HCT116 (cell line): ENCODE measurements around the gene RILPL1. TPM values are rescaled to one million over a fixed set of nuclear protein-coding genes. Genes with fewer than 3 reads are reported as not detected.

Experiments
- ATAC-seq: fragments of 200-7000 bp; cut with Tn5 transposase; 2 replicates; pipeline ENCODE4 v1.9.1; 2020; ENCODE audit warnings: mild to moderate bottlenecking, moderate library complexity
- BruUV-seq: library from RNA; stranded (reverse); fragments of 400-500 nt; replicated peaks from 2 replicates; lab custom pipeline; 2021; lab: Mats Ljungman, UMichigan
- CTCF ChIA-PET: fragments of 300-600 bp; sonication (Branson Sonifier 250); formaldehyde crosslinking; loops from one replicate; lab custom pipeline; 2021; ENCODE audit warnings: antibody characterized with exemption; lab: Charles Lee
- POLR2A ChIA-PET: fragments of 300-600, 350-600 bp; sonication (Branson Sonifier 250); formaldehyde crosslinking; loops from one replicate; lab custom pipeline; 2021; ENCODE audit warnings: antibody characterized with exemption; lab: Charles Lee
- RAD21 ChIA-PET, 2 experiments: fragments of 300-600 bp; sonication (Branson Sonifier 250); formaldehyde crosslinking; loops; one replicate each; lab custom pipeline; 2023; ENCODE audit warnings: low total read pairs in 2 of 2; ENCODE audit not compliant: uncharacterized antibody in 2 of 2, unreplicated experiment in 2 of 2, low non-redundant PET in 1 of 2; lab: Charles Lee
- DNase-seq: peaks from one replicate; pipeline ENCODE4 v3.0.0-alpha.2; 2010; ENCODE audit warnings: low read depth, low spot score
- H2AFZ ChIP-seq: fragments of 200-600 bp; shearing (Covaris generic), sonication (generic); 2 replicates; pipeline ENCODE4 v1.6.1; 2017; ENCODE audit warnings: low read depth, mixed run types, mixed read lengths, antibody characterized with exemption, low read length; ENCODE audit not compliant: poor library complexity, severe bottlenecking
- H3K27ac ChIP-seq: 2 replicates; pipeline ENCODE4 v1.5.1; 2012; ENCODE audit warnings: low read depth, low read length
- H3K27me3 ChIP-seq: fragments of 200-600 bp; sonication (generic); 2 replicates; pipeline ENCODE4 v1.6.1; 2016; ENCODE audit warnings: mixed run types, low read length, mixed read lengths; ENCODE audit not compliant: insufficient read depth
- H3K36me3 ChIP-seq, 2 experiments: fragments of 200-500 bp in 1 of 2; fragments of 200-600 bp in 1 of 2; sonication (Bioruptor generic) in 1 of 2; sonication (generic) in 1 of 2; 2 replicates each; pipeline versions ENCODE4 v1.5.1 to v1.6.1; 2014 to 2016; ENCODE audit warnings: low read length in 2 of 2, inconsistent platforms in 1 of 2, mixed read lengths in 1 of 2, mixed run types in 1 of 2; ENCODE audit not compliant: insufficient read depth in 2 of 2, control insufficient read depth in 1 of 2
- H3K4me1 ChIP-seq, 2 experiments: fragments of 200-600 bp in 1 of 2; sonication (generic) in 1 of 2; 2 replicates each; pipeline versions ENCODE4 v1.5.1 to v1.6.1; 2012 to 2017; ENCODE audit warnings: low read length in 2 of 2, inconsistent platforms in 1 of 2, mild to moderate bottlenecking in 1 of 2, mixed read lengths in 1 of 2, mixed run types in 1 of 2, moderate library complexity in 1 of 2; ENCODE audit not compliant: insufficient read depth in 2 of 2, control insufficient read depth in 1 of 2
- H3K4me2 ChIP-seq: fragments of 200-600 bp; sonication (generic); 2 replicates; pipeline ENCODE4 v1.6.1; 2017; ENCODE audit warnings: mixed run types, low read length, mixed read lengths
- H3K4me3 ChIP-seq, 2 experiments: fragments of 200-600 bp in 1 of 2; sonication (generic) in 1 of 2; replicated peaks in 1 of 2; 2 replicates each; pipeline ENCODE4 v1.5.1; 2011 to 2016; ENCODE audit warnings: low read length in 2 of 2, control low read depth in 1 of 2, low read depth in 1 of 2, mild to moderate bottlenecking in 1 of 2, mixed read lengths in 1 of 2, mixed run types in 1 of 2
- H3K79me2 ChIP-seq: fragments of 200-600 bp; sonication (generic); 2 replicates; pipeline ENCODE4 v1.6.1; 2017; ENCODE audit warnings: mild to moderate bottlenecking, mixed run types, low read length, moderate library complexity, mixed read lengths; ENCODE audit not compliant: insufficient read depth
- H3K9ac ChIP-seq: fragments of 200-600 bp; sonication (generic); 2 replicates; pipeline ENCODE4 v1.6.1; 2016; ENCODE audit warnings: low read length, mixed read lengths
- H3K9me2 ChIP-seq: fragments of 200-600 bp; sonication (generic), shearing (Covaris generic); 2 replicates; pipeline ENCODE4 v1.6.1; 2017; ENCODE audit warnings: mixed run types, mild to moderate bottlenecking, moderate library complexity; ENCODE audit not compliant: insufficient read depth
- H3K9me3 ChIP-seq, 2 experiments: fragments of 200-500 bp in 1 of 2; fragments of 200-600 bp in 1 of 2; sonication (Bioruptor generic) in 1 of 2; sonication (generic) in 1 of 2; 2 replicates each; pipeline ENCODE4 v1.6.1; 2014 to 2017; ENCODE audit warnings: low read length in 2 of 2, mixed read lengths in 2 of 2, inconsistent platforms in 1 of 2, low read depth in 1 of 2, mild to moderate bottlenecking in 1 of 2, mixed run types in 1 of 2, moderate library complexity in 1 of 2; ENCODE audit not compliant: control insufficient read depth in 1 of 2, insufficient read depth in 1 of 2
- H4K20me1 ChIP-seq: fragments of 200-600 bp; sonication (generic), shearing (Covaris generic); 2 replicates; pipeline ENCODE4 v1.6.1; 2017; ENCODE audit warnings: mixed run types, mild to moderate bottlenecking, moderate library complexity; ENCODE audit not compliant: insufficient read depth
- CBX3 ChIP-seq: IDR thresholded peaks from 2 replicates; pipeline ENCODE4 v1.6.1; 2012; ENCODE audit warnings: low read depth
- EGR1 ChIP-seq: IDR thresholded peaks from 2 replicates; pipeline ENCODE4 v1.6.1; 2012; ENCODE audit warnings: low read depth
- ELF1 ChIP-seq: IDR thresholded peaks from 2 replicates; pipeline ENCODE4 v1.6.1; 2012; ENCODE audit warnings: low read depth, borderline replicate concordance
- EZH2 ChIP-seq: fragments of 200-600 bp; sonication (generic); IDR thresholded peaks from 2 replicates; pipeline ENCODE4 v1.6.1; 2017; ENCODE audit warnings: antibody characterized with exemption, mixed run types
- EZH2phosphoT487 ChIP-seq: fragments of 200-600 bp; IDR thresholded peaks from 2 replicates; pipeline ENCODE4 v1.6.1; 2018; ENCODE audit warnings: antibody characterized with exemption, borderline replicate concordance
- FOSL1 ChIP-seq: IDR thresholded peaks from 2 replicates; pipeline ENCODE4 v1.6.1; 2012; ENCODE audit warnings: low read depth
- JUND ChIP-seq: IDR thresholded peaks from 2 replicates; pipeline ENCODE4 v1.6.1; 2012
- MAX ChIP-seq: IDR thresholded peaks from 2 replicates; pipeline ENCODE4 v1.6.1; 2012
- POLR2A ChIP-seq: IDR thresholded peaks from 2 replicates; pipeline ENCODE4 v1.7.0; 2011; ENCODE audit warnings: borderline replicate concordance; ENCODE audit not compliant: insufficient read depth, insufficient read length; ENCODE audit errors: extremely low read depth
- POLR2AphosphoS5 ChIP-seq: IDR thresholded peaks from 2 replicates; pipeline ENCODE4 v1.6.1; 2011; ENCODE audit warnings: mild to moderate bottlenecking, low read depth, low read length, moderate library complexity
- RAD21 ChIP-seq: IDR thresholded peaks from 2 replicates; pipeline ENCODE4 v1.6.1; 2012; ENCODE audit warnings: low read depth, mild to moderate bottlenecking
- SP1 ChIP-seq: IDR thresholded peaks from 2 replicates; pipeline ENCODE4 v1.6.1; 2012; ENCODE audit warnings: low read depth
- SRF ChIP-seq: IDR thresholded peaks from 2 replicates; pipeline ENCODE4 v1.6.1; 2012; ENCODE audit warnings: low read depth
- TCF7L2 ChIP-seq: IDR thresholded peaks from 2 replicates; pipeline ENCODE4 v1.7.0; 2011; ENCODE audit warnings: borderline replicate concordance, inconsistent platforms; ENCODE audit not compliant: insufficient read depth, insufficient read length; ENCODE audit errors: extremely low read depth
- YY1 ChIP-seq: IDR thresholded peaks from 2 replicates; pipeline ENCODE4 v1.6.1; 2011; ENCODE audit warnings: low read length, low read depth, moderate library complexity, mild to moderate bottlenecking; ENCODE audit not compliant: insufficient replicate concordance; ENCODE audit errors: extremely low read depth
- ZFX ChIP-seq: fragments of 450-650 bp; IDR thresholded peaks from 2 replicates; pipeline ENCODE4 v1.6.1; 2017
- ZNF274 ChIP-seq: fragments of 200-500 bp; sonication (Bioruptor generic); IDR thresholded peaks from 2 replicates; pipeline ENCODE4 v1.6.1; 2014; ENCODE audit warnings: mild to moderate bottlenecking, low read depth, low read length, inconsistent platforms
- intact Hi-C: fragments of 100-400 bp; cut with micrococcal nuclease; formaldehyde crosslinking; loops from 2 replicates; pipeline ENCODE4 v1.10.0; 2022
- total RNA-seq: library from RNA; stranded (reverse); gene quantifications from one replicate; pipeline ENCODE4 v1.2.1, GENCODE V29; 2021; ENCODE audit not compliant: unreplicated experiment
- TF ChIP-seq, protein P1 (sequence below), 3 experiments: fragments of 200-600 bp in 1 of 3; sonication (generic) in 1 of 3; IDR thresholded peaks in 2 of 3; conservative IDR thresholded peaks in 1 of 3; 2 replicates each; pipeline ENCODE4 v1.5.1; 2012 to 2017; ENCODE audit warnings: low read depth in 2 of 3, low read length in 2 of 3, antibody characterized with exemption in 1 of 3, borderline replicate concordance in 1 of 3, control low read depth in 1 of 3, mild to moderate bottlenecking in 1 of 3, mixed read lengths in 1 of 3, mixed run types in 1 of 3, moderate library complexity in 1 of 3; ENCODE audit not compliant: insufficient read depth in 1 of 3
- TF ChIP-seq, protein P2 (sequence below): IDR thresholded peaks from 2 replicates; pipeline ENCODE4 v1.6.1; 2012; ENCODE audit warnings: low read depth
- TF ChIP-seq, protein P3 (sequence below): IDR thresholded peaks from 2 replicates; pipeline ENCODE4 v1.6.1; 2011; ENCODE audit warnings: mild to moderate bottlenecking, low read length, moderate library complexity; ENCODE audit not compliant: insufficient replicate concordance; ENCODE audit errors: extremely low read depth

RILPL1 gene
- total RNA-seq, 1 experiment from 2014 or later = 11.8 TPM

GRCh38 chr12:123442774-123443173, 90.7 kb downstream of the RILPL1 start:
- H3K27ac ChIP-seq = no peak overlapping the region
- ChIA-PET RAD21 (no interaction called here), POLR2A (no interaction called here), CTCF (no interaction called here)
- no peak overlapping the region for H3K9ac ChIP-seq
- no peaks in the 10 kb centered on the region for H3K36me3 ChIP-seq
- H3K79me2 ChIP-seq = no peaks in the 10 kb centered on the region
- H3K27me3 ChIP-seq = no peaks in the 10 kb centered on the region
- intact Hi-C loops = no loop called here
- no peaks in the 10 kb centered on the region for H3K9me3 ChIP-seq
- ATAC-seq = no peak
- H3K4me2 ChIP-seq = no peak overlapping the region
- TF ChIP-seq POLR2AphosphoS5 (no peak), EZH2 (no peak), EZH2phosphoT487 (no peak), YY1 (no peak), ZFX (no peak), SRF (no peak), CBX3 (no peak), RAD21 (no peak), TCF7L2 (no peak), FOSL1 (no peak), ZNF274 (no peak), SP1 (no peak), MAX (no peak), POLR2A (no peak), EGR1 (no peak), JUND (no peak), ELF1 (no peak)
- TF ChIP-seq, protein P1, sequence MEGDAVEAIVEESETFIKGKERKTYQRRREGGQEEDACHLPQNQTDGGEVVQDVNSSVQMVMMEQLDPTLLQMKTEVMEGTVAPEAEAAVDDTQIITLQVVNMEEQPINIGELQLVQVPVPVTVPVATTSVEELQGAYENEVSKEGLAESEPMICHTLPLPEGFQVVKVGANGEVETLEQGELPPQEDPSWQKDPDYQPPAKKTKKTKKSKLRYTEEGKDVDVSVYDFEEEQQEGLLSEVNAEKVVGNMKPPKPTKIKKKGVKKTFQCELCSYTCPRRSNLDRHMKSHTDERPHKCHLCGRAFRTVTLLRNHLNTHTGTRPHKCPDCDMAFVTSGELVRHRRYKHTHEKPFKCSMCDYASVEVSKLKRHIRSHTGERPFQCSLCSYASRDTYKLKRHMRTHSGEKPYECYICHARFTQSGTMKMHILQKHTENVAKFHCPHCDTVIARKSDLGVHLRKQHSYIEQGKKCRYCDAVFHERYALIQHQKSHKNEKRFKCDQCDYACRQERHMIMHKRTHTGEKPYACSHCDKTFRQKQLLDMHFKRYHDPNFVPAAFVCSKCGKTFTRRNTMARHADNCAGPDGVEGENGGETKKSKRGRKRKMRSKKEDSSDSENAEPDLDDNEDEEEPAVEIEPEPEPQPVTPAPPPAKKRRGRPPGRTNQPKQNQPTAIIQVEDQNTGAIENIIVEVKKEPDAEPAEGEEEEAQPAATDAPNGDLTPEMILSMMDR (IDR thresholded peaks at IDR 0.05 in 2 of 3, conservative IDR thresholded peaks at IDR 0.05 in 1 of 3; ENCODE audit: borderline replicate concordance in 1 of 3, insufficient read depth in 1 of 3, low read depth in 2 of 3, low read length in 2 of 3) = no peak
- TF ChIP-seq, protein P2, sequence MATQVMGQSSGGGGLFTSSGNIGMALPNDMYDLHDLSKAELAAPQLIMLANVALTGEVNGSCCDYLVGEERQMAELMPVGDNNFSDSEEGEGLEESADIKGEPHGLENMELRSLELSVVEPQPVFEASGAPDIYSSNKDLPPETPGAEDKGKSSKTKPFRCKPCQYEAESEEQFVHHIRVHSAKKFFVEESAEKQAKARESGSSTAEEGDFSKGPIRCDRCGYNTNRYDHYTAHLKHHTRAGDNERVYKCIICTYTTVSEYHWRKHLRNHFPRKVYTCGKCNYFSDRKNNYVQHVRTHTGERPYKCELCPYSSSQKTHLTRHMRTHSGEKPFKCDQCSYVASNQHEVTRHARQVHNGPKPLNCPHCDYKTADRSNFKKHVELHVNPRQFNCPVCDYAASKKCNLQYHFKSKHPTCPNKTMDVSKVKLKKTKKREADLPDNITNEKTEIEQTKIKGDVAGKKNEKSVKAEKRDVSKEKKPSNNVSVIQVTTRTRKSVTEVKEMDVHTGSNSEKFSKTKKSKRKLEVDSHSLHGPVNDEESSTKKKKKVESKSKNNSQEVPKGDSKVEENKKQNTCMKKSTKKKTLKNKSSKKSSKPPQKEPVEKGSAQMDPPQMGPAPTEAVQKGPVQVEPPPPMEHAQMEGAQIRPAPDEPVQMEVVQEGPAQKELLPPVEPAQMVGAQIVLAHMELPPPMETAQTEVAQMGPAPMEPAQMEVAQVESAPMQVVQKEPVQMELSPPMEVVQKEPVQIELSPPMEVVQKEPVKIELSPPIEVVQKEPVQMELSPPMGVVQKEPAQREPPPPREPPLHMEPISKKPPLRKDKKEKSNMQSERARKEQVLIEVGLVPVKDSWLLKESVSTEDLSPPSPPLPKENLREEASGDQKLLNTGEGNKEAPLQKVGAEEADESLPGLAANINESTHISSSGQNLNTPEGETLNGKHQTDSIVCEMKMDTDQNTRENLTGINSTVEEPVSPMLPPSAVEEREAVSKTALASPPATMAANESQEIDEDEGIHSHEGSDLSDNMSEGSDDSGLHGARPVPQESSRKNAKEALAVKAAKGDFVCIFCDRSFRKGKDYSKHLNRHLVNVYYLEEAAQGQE = no peak
- TF ChIP-seq, protein P3, sequence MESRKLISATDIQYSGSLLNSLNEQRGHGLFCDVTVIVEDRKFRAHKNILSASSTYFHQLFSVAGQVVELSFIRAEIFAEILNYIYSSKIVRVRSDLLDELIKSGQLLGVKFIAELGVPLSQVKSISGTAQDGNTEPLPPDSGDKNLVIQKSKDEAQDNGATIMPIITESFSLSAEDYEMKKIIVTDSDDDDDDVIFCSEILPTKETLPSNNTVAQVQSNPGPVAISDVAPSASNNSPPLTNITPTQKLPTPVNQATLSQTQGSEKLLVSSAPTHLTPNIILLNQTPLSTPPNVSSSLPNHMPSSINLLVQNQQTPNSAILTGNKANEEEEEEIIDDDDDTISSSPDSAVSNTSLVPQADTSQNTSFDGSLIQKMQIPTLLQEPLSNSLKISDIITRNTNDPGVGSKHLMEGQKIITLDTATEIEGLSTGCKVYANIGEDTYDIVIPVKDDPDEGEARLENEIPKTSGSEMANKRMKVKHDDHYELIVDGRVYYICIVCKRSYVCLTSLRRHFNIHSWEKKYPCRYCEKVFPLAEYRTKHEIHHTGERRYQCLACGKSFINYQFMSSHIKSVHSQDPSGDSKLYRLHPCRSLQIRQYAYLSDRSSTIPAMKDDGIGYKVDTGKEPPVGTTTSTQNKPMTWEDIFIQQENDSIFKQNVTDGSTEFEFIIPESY = no peak
- no peaks in the 10 kb centered on the region for H3K4me1 ChIP-seq
- no peak for DNase-seq
- no peaks in the 10 kb centered on the region for H4K20me1 ChIP-seq
- H3K4me3 ChIP-seq = no peak overlapping the region
- H3K9me2 ChIP-seq = no peaks in the 10 kb centered on the region
- no TSS peak for BruUV-seq
- no peak overlapping the region for H2AFZ ChIP-seq
